MCF 10A (cell line): ENCODE data around the gene OSBPL7. TPM values are rescaled to one million over a fixed set of nuclear protein-coding genes. Genes with fewer than 3 reads are reported as not detected.
A peak's percentile ranks its signal among the peaks of the same experiment; 100 is the strongest.

Source experiments
- BruUV-seq: library from RNA; stranded (reverse); fragments of 400-500 nt; replicated peaks from 2 replicates; lab custom pipeline; 2021; lab: Mats Ljungman, UMichigan
- CTCF ChIA-PET: fragments of 300-600 bp; sonication (Branson Sonifier 250); formaldehyde crosslinking; extraction: SDS; loops from one replicate; lab custom pipeline; 2021; ENCODE audit warnings: antibody characterized with exemption, inconsistent platforms; lab: Yijun Ruan, JAX
- POLR2A ChIA-PET: fragments of 300-600, 350-650 bp; sonication (Branson Sonifier 250); formaldehyde crosslinking; extraction: SDS; loops from one replicate; lab custom pipeline; 2020; ENCODE audit warnings: antibody characterized with exemption, inconsistent platforms; lab: Yijun Ruan, JAX
- DNase-seq: peaks from one replicate; pipeline ENCODE4 v3.0.0-alpha.2; 2018; ENCODE audit not compliant: unreplicated experiment
- H3K27ac Mint-ChIP-seq: one replicate; pipeline ENCODE4 v1.8.0; 2022; ENCODE audit warnings: mild to moderate bottlenecking, low read depth, mixed read lengths; ENCODE audit not compliant: unreplicated experiment
- H3K27me3 Mint-ChIP-seq: one replicate; pipeline ENCODE4 v1.8.0; 2022; ENCODE audit warnings: mixed read lengths; ENCODE audit not compliant: insufficient read depth, unreplicated experiment
- H3K36me3 Mint-ChIP-seq: one replicate; pipeline ENCODE4 v1.8.0; 2022; ENCODE audit warnings: mild to moderate bottlenecking, moderate library complexity, mixed read lengths; ENCODE audit not compliant: insufficient read depth, unreplicated experiment
- H3K4me1 Mint-ChIP-seq: one replicate; pipeline ENCODE4 v1.8.0; 2022; ENCODE audit warnings: mixed read lengths; ENCODE audit not compliant: insufficient read depth, unreplicated experiment
- H3K4me3 Mint-ChIP-seq: one replicate; pipeline ENCODE4 v1.8.0; 2022; ENCODE audit warnings: mild to moderate bottlenecking, moderate library complexity, mixed read lengths; ENCODE audit not compliant: unreplicated experiment
- H3K9me3 Mint-ChIP-seq: one replicate; pipeline ENCODE4 v1.8.0; 2022; ENCODE audit warnings: mixed read lengths; ENCODE audit not compliant: unreplicated experiment
- intact Hi-C: fragments of 100-400 bp; cut with micrococcal nuclease; formaldehyde crosslinking; loops from 2 replicates; pipeline ENCODE4 v1.14.1; 2022
- total RNA-seq: library from RNA; stranded (reverse); gene quantifications from 2 replicates; pipeline ENCODE4 v1.2.3, GENCODE V29; 2022
- TF ChIP-seq, protein P1 (sequence below): fragments of 200-600 bp; IDR thresholded peaks from one replicate; pipeline ENCODE4 v1.8.0; 2022; ENCODE audit warnings: antibody characterized with exemption, mild to moderate bottlenecking; ENCODE audit not compliant: unreplicated experiment

Gene OSBPL7
- total RNA-seq, 1 experiment from 2014 or later = 4.7 TPM

DNA sequence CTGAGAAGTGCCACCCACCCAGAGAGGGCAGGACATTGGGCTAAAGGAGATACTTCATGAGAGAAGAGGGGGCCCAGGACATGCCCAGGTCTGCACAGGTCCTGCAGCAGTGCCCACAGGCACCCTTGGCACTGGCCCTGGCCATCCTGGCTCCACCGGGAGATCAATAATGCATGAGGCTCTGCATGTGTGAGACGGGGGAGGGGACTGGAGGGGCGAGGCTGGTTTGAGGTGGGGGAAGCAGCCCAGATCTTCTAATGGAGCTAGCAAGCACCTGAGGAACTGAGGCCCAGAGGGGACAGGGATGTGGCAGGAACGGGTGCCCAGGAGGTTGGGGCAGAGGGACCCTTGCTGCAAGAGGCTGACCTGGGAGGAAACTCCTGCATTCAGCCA lies 567 bp downstream of the OSBPL7 start:
- TF ChIP-seq, protein P1, sequence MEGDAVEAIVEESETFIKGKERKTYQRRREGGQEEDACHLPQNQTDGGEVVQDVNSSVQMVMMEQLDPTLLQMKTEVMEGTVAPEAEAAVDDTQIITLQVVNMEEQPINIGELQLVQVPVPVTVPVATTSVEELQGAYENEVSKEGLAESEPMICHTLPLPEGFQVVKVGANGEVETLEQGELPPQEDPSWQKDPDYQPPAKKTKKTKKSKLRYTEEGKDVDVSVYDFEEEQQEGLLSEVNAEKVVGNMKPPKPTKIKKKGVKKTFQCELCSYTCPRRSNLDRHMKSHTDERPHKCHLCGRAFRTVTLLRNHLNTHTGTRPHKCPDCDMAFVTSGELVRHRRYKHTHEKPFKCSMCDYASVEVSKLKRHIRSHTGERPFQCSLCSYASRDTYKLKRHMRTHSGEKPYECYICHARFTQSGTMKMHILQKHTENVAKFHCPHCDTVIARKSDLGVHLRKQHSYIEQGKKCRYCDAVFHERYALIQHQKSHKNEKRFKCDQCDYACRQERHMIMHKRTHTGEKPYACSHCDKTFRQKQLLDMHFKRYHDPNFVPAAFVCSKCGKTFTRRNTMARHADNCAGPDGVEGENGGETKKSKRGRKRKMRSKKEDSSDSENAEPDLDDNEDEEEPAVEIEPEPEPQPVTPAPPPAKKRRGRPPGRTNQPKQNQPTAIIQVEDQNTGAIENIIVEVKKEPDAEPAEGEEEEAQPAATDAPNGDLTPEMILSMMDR = no peak
- Mint-ChIP-seq H3K27me3 (no peaks in the 10 kb centered on the region), H3K4me3 (peak overlapping the region; percentile 84), H3K27ac (peak overlapping the region; percentile 69), H3K9me3 (no peaks in the 10 kb centered on the region), H3K36me3 (peaks cover 31% of the 10 kb centered on the region), H3K4me1 (peaks cover 23% of the 10 kb centered on the region)
- intact Hi-C loops = no loop called here
- DNase-seq = no peak
- BruUV-seq = no TSS peak
- CTCF ChIA-PET = interaction anchor here (0.6 to 1.7 kb wide), 3 partner anchors 18 to 775 kb away, joined by 3 to 5 read pairs (median 3); no protein-coding TSS in a partner anchor
- POLR2A ChIA-PET = interaction anchor here (0.7 to 3.1 kb wide), 2 partner anchors 10 to 17 kb away, joined by 4 to 24 read pairs; partner anchors contain the start of genes LRRC46 and MRPL10

DNA sequence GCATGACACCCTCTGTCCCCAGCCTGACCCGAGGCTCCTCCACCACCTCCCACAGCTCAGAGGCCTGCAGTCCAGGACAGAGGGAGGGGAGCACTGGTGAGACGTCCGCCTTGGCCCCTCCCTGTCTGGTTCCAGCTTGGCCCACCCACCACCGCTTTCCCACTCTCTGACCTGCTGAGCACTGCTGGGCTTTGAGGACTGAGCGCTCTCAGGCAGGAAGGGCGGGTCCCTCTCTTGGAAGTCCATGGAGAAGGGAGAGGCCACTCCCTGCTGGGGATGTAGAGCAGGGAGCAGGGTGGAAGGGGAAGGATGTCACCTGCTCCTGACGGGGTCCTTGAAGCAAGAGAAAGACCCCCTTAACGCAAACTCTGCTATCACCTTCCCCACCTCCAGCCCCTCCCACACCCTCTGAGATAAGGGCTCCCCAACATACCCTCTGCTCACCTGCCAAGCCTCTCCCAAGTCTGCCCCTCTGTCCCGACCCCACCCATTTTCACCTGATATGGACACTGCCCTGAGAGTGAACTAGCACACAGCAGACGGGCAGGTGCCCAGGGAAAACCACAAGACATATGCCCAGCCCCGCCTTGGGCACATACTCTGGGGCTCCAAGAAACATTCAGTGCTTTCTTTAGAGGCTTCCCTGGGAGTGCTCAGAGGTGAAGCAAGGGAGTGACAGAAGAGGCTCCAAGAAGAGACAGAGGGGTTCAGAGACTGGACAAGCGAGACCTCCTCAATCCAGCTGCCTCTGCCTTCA lies 1.4 kb downstream of the OSBPL7 start:
- Mint-ChIP-seq H3K9me3 (no peaks in the 10 kb centered on the region), H3K36me3 (peaks cover 31% of the 10 kb centered on the region), H3K27ac (peak overlapping the region; percentile 69), H3K27me3 (no peaks in the 10 kb centered on the region), H3K4me3 (peak overlapping the region; percentile 84), H3K4me1 (peaks cover 23% of the 10 kb centered on the region)
- TF ChIP-seq, protein P1 = no peak
- DNase-seq = peak; percentile 25
- CTCF ChIA-PET = interaction anchor here (0.6 to 1.7 kb wide), 2 partner anchors 18 to 776 kb away, joined by 3 to 5 read pairs; no protein-coding TSS in a partner anchor
- POLR2A ChIA-PET = interaction anchor here (3.1 kb wide), 1 partner anchor 11 kb away, joined by 24 read pairs; the partner anchor contains the start of genes LRRC46 and MRPL10
- no TSS peak for BruUV-seq
- intact Hi-C loops = no loop called here

DNA sequence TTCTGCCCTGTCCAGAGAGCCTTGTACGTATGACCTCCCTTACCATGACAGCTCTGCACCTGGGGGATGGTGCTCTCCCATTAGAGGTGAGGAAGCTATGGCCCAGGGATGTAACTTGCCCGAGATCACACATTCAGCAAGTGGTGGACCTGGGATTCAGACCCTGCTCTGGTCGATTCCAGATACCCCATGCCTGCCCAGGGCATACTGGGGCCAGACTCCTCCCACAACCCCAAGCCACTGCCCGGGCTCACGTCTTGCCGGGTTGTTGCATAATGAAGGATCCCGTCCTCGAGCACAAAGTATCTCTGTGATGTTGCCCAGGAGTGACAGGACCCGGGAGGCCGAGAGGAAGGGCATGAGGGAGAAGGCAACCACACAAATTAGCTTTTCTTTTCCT lies 2.1 kb downstream of the OSBPL7 start:
- DNase-seq = no peak
- Mint-ChIP-seq H3K36me3 (peaks cover 24% of the 10 kb centered on the region), H3K9me3 (no peaks in the 10 kb centered on the region), H3K27ac (no peak overlapping the region), H3K4me1 (peaks cover 23% of the 10 kb centered on the region), H3K27me3 (no peaks in the 10 kb centered on the region), H3K4me3 (no peak overlapping the region)
- no TSS peak for BruUV-seq
- POLR2A ChIA-PET = no interaction called here
- TF ChIP-seq, protein P1 = no peak
- CTCF ChIA-PET = no interaction called here
- intact Hi-C loops = no loop called here

DNA sequence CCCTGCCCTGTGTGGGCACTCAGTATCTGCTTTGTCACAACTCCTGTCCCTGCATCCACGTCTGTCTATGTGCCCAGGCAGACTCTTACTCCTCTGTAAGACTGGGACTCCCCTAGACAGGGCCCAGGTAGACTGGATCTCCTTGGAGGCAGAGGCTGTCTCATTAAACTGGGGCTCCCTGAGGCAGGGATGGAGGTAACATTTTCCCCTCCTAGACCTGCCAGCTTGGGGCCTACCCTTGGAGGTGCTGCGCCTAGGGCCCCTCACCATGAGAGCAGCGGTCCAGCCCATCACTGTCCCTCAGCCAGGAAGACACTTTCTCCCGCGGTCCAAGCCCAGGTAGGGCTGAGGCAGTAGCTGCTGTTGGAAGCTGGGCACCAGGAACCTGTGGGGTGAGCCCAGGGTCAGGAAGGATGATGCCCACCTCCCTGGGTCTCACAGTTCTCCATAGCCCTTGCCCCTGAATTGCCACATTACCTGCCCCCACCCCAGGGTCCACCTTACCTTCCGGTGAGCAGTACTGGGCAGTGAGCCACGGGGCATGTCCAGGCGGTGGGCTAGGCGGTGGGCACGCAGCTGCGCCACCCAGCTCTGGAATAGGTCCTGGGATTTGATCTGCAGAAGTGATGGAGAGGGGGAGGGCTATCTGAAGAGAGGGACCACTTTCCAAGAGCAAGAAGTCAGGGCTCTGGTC lies 3.4 kb downstream of the OSBPL7 start:
- H3K36me3 Mint-ChIP-seq = peaks cover 16% of the 10 kb centered on the region
- intact Hi-C loops = no loop called here
- CTCF ChIA-PET = no interaction called here
- H3K27me3 Mint-ChIP-seq = no peaks in the 10 kb centered on the region
- POLR2A ChIA-PET = interaction anchor here (0.6 kb wide), 1 partner anchor 111 kb away, joined by 3 read pairs; no protein-coding TSS in a partner anchor
- peaks cover 23% of the 10 kb centered on the region for H3K4me1 Mint-ChIP-seq
- no peak overlapping the region for H3K4me3 Mint-ChIP-seq
- BruUV-seq = no TSS peak
- TF ChIP-seq, protein P1 = no peak
- no peak overlapping the region for H3K27ac Mint-ChIP-seq
- H3K9me3 Mint-ChIP-seq = no peaks in the 10 kb centered on the region
- no peak for DNase-seq
